ENCODE results near the gene TMEM117.

The TMEM117 gene

GRCh38 chr12:44347145-44347544, 511.3 kb downstream of the TMEM117 start:
- Histone ChIP-seq H3K36me3 (ENCODE audit: control insufficient read depth, low read length) (no peaks in the 10 kb centered on the region), H3K4me2 (ENCODE audit: low read length) (no peak overlapping the region), H4K20me1 (ENCODE audit: control insufficient read depth, insufficient read depth, low read depth, low read length) (no peaks in the 10 kb centered on the region), H3K4me1 (ENCODE audit: control insufficient read depth, low read length) (no peaks in the 10 kb centered on the region), H3K27ac (ENCODE audit: low read depth, low read length) (no peak overlapping the region), H3K79me2 (ENCODE audit: control insufficient read depth, low read length) (no peaks in the 10 kb centered on the region), H3K4me3 (ENCODE audit: low read length) (no peak overlapping the region), H3K9me2 (replicated peaks; ENCODE audit: control insufficient read depth, low read length) (no peaks in the 10 kb centered on the region), H3K9me3 (ENCODE audit: control insufficient read depth, insufficient read depth, low read length) (no peaks in the 10 kb centered on the region), H3F3A (ENCODE audit: control insufficient read depth, insufficient read depth) (no peaks in the 10 kb centered on the region), H3K27me3 (ENCODE audit: control insufficient read depth, low read length) (no peaks in the 10 kb centered on the region)
- TF ChIP-seq EZH2phosphoT487 (IDR thresholded peaks at IDR 0.05; ENCODE audit: borderline replicate concordance, low read length) (no peak), CTCF (IDR thresholded peaks at IDR 0.05; ENCODE audit: low read depth, low read length, poor library complexity, severe bottlenecking) (no peak)

GRCh38 chr12:44357494-44357893, 521.6 kb downstream of the TMEM117 start:
- no peak overlapping the region for H3K4me3 ChIP-seq (ENCODE audit: low read length)
- H3K27me3 ChIP-seq (ENCODE audit: control insufficient read depth, low read length): no peaks in the 10 kb centered on the region
- H3K9me2 ChIP-seq (replicated peaks; ENCODE audit: control insufficient read depth, low read length): no peaks in the 10 kb centered on the region
- no peak overlapping the region for H3K4me2 ChIP-seq (ENCODE audit: low read length)
- no peaks in the 10 kb centered on the region for H3K36me3 ChIP-seq (ENCODE audit: control insufficient read depth, low read length)
- H3K4me1 ChIP-seq (ENCODE audit: control insufficient read depth, low read length): no peaks in the 10 kb centered on the region
- no peak overlapping the region for H3K27ac ChIP-seq (ENCODE audit: low read depth, low read length)
- H3K9me3 ChIP-seq (ENCODE audit: control insufficient read depth, insufficient read depth, low read length): no peaks in the 10 kb centered on the region
- no peaks in the 10 kb centered on the region for H3K79me2 ChIP-seq (ENCODE audit: control insufficient read depth, low read length)
- TF ChIP-seq CTCF (IDR thresholded peaks at IDR 0.05; ENCODE audit: low read depth, low read length, poor library complexity, severe bottlenecking): no peak
- TF ChIP-seq EZH2phosphoT487 (IDR thresholded peaks at IDR 0.05; ENCODE audit: borderline replicate concordance, low read length): no peak
- H3F3A ChIP-seq (ENCODE audit: control insufficient read depth, insufficient read depth): no peaks in the 10 kb centered on the region
- no peaks in the 10 kb centered on the region for H4K20me1 ChIP-seq (ENCODE audit: control insufficient read depth, insufficient read depth, low read depth, low read length)

GRCh38 chr12:44358636-44359035, 522.8 kb downstream of the TMEM117 start:
- TF ChIP-seq CTCF (IDR thresholded peaks at IDR 0.05; ENCODE audit: low read depth, low read length, poor library complexity, severe bottlenecking): no peak
- TF ChIP-seq EZH2phosphoT487 (IDR thresholded peaks at IDR 0.05; ENCODE audit: borderline replicate concordance, low read length): no peak
- Histone ChIP-seq H3K36me3 (ENCODE audit: control insufficient read depth, low read length) (no peaks in the 10 kb centered on the region), H3K9me2 (replicated peaks; ENCODE audit: control insufficient read depth, low read length) (no peaks in the 10 kb centered on the region), H4K20me1 (ENCODE audit: control insufficient read depth, insufficient read depth, low read depth, low read length) (no peaks in the 10 kb centered on the region), H3K79me2 (ENCODE audit: control insufficient read depth, low read length) (no peaks in the 10 kb centered on the region), H3K4me1 (ENCODE audit: control insufficient read depth, low read length) (no peaks in the 10 kb centered on the region), H3K9me3 (ENCODE audit: control insufficient read depth, insufficient read depth, low read length) (no peaks in the 10 kb centered on the region), H3F3A (ENCODE audit: control insufficient read depth, insufficient read depth) (no peaks in the 10 kb centered on the region), H3K27ac (ENCODE audit: low read depth, low read length) (no peak overlapping the region), H3K27me3 (ENCODE audit: control insufficient read depth, low read length) (no peaks in the 10 kb centered on the region), H3K4me2 (ENCODE audit: low read length) (no peak overlapping the region), H3K4me3 (ENCODE audit: low read length) (no peak overlapping the region)

- Histone ChIP-seq H3K9me2 (replicated peaks; ENCODE audit: control insufficient read depth, low read length) (no peaks in the 10 kb centered on the region), H3K4me1 (ENCODE audit: control insufficient read depth, low read length) (no peaks in the 10 kb centered on the region), H3K27ac (ENCODE audit: low read depth, low read length) (no peak overlapping the region), H3K9me3 (ENCODE audit: control insufficient read depth, insufficient read depth, low read length) (no peaks in the 10 kb centered on the region), H3F3A (ENCODE audit: control insufficient read depth, insufficient read depth) (no peaks in the 10 kb centered on the region), H3K27me3 (ENCODE audit: control insufficient read depth, low read length) (no peaks in the 10 kb centered on the region), H3K4me3 (ENCODE audit: low read length) (no peak overlapping the region), H3K36me3 (ENCODE audit: control insufficient read depth, low read length) (no peaks in the 10 kb centered on the region), H4K20me1 (ENCODE audit: control insufficient read depth, insufficient read depth, low read depth, low read length) (no peaks in the 10 kb centered on the region), H3K79me2 (ENCODE audit: control insufficient read depth, low read length) (no peaks in the 10 kb centered on the region), H3K4me2 (ENCODE audit: low read length) (no peak overlapping the region)
- TF ChIP-seq EZH2phosphoT487 (IDR thresholded peaks at IDR 0.05; ENCODE audit: borderline replicate concordance, low read length) (no peak), CTCF (IDR thresholded peaks at IDR 0.05; ENCODE audit: low read depth, low read length, poor library complexity, severe bottlenecking) (no peak)
These were observed 527.1 kb downstream of the TMEM117 start for GRCh38 chr12:44362947-44363346.
